Dedifferentiated amniotic fluid mesenchymal stem cell (primary cell): ENCODE measurements around the gene AKR1A1.
"Not testable (repeated sequence)": the region's sequence is repeated elsewhere in the genome, so short reads cannot be mapped to it uniquely, and the experiment has no call there.

ENCODE experiments used
- DNase-seq: peaks from one replicate; pipeline ENCODE4 v3.0.0-alpha.2; 2016; ENCODE audit errors: extremely low spot score

AKR1A1 gene

DNA sequence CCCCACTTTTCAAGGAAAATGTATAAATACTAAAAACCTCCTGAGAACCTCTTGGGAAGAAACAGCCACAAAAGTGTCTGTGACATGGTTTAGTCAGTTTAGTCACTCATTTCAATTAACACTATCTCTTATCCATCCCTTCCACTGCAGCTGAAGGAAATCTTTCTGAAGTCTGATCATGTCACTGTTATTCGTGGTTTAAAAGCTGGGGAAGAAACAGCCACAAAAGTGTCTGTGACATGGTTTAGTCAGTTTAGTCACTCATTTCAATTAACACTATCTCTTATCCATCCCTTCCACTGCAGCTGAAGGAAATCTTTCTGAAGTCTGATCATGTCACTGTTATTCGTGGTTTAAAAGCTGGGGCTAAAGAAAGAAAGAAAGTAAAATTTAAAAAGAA is 27.1 kb upstream of the AKR1A1 start:
- not testable (repeated sequence) for DNase-seq

DNA sequence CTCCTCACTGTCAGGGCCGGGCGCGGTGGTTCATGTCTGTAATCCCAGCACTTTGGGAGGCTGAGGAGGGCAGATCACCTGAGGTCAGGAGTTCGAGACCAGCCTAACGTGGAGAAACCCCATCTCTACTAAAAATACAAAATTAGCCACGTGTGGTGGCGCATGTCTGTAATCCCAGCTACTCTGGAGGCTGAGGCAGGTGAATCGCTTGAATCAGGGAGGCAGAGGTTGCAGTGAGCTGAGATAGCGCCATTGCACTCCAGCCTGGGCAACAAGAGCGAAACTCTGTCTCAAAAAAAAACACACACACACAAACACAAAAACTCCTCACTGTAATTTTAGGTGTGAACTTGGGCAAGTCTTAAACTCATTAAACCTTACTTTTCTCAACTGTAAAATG is 26.7 kb upstream of the AKR1A1 start:
- not testable (repeated sequence) for DNase-seq

DNA sequence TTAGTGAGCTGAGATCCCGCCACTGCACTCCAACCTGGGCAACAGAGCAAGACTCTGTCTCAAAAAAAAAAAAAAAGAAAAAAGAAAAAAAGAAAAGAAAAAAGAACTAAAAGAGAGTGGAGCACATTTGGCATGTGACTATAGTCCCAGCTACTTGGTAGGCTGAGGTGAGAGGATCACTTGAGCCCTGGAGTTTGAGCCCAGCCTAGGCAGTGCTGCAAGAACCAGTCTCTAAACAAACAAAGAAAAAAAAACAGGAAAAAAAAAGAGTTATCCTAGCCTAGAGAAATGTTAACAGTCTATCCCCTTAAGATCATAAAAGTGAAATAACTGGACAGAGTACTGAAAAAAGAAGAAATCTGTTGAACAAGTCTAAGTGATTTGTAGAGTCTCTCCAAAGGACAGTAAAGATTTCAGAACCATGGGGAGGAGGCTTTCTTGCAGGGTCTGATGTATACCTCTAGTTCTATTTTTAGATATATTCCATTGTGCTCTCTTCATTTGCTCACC is 24.4 kb upstream of the AKR1A1 start:
- DNase-seq, result no peak

DNA sequence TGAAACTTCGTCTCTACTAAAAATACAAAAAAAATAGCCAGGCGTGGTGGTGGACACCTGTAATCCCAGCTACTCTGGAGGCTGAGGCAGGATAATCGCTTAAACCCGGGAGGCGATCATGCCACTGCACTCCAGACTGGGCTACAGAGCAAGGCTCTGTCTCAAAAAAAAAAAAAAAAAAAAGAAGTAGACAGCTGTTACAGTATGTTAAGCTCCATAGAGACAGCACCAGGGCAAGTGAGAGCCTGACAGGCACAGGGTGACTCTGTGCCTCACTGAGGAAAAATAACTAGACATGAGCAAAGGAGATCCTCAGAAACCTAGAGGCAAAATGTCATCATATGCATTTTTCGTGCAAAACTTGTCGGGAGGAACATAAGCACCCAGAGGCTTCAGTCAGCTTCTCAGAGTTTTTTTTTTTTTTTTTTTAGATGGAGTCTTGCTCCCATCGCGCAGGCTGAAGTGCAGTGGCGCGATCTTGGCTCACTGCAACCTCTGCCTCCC is 19.9 kb upstream of the AKR1A1 start:
- DNase-seq, result no peak

DNA sequence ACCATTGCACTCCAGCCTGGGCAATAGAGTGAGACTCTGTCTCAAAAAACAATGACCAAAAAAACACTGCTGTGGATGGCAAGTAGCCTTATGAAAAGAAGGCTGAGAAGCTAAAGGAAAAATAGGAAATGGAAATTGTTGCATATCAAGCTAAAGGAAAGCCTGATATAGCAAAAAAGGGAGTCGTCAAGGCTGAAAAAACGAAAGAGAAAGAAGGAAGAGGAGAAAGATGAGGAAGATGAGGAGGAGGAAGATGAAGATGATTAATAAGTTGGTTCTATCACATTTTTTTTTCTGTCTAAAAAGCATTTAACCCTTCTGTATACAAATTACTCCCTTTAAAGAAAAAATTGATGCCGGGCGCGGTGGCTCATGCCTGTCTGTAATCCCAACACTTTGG is 18.8 kb upstream of the AKR1A1 start:
- DNase-seq, result no peak

DNA sequence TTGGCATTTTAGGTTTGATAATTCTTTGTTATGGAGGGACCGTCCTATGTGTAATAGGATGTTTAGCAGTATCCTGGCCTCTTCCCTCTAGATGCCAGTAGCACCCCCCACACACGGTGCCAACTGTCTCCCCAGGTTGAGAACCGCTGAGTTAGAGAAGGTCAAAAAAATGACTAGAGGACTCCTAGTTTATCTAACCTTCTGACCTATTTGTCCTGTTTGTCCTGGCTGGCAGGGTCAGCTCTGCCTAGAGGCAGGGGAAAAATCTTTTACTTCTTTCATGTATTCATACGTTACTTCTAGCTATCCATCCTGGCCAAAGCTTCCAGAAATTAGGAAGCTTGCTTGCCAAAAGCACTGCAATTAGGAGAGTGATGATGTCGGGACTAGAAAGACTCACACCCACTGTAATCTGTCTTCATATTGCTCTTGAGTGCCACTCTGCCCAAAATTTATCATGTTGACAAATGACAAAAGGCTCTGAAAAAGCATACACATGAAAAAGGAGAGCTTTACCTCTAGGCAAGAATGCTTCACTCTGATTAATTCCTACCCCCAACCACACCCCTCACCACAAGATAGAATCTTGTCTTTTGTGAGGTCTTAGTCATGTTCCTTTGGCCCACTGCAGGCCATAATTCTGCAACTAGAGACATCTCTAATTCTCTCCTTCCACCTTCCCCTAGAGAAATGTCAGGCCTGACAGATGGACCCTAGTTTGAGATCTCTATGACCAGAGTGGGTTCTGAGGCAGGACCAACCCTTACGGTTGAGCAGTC is 14.4 kb upstream of the AKR1A1 start:
- no peak for DNase-seq

DNA sequence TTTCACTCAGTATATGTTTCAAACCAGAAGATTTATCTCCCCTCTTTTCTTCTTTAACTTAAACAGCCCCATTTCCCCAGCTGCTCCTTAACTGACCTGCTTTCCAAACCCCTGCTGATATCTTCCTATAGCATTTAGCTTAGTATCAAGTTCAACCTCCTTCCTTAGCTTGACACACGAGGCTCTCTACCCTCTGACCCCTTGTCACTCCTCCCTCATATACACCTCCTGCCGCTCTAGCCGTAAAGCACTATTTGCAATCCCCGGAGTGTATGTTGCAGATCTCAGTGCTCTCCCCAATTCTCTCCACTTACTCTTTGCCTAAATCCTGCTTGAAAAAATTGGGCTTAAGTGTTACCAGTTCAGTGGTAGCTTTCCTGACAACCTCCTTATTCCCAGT is 13.7 kb upstream of the AKR1A1 start:
- no peak for DNase-seq

DNA sequence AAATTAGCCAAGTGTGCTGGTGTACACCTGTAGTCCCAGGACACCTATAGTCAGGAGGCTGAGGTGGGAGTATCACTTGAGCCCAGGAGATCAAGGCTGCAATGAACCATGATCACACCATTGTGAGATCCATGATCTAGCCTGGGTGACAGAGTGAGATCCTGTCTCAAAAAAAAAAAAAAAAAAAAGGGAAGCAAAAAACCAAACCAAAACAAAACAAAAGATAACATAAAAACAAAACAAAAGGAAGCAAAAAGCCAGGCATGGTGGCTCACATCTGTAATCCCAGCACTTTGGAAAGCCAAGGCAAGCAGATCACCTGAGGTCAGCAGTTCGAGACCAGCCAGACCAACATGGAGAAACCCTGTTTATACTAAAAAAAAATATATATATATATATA is 9.4 kb upstream of the AKR1A1 start:
- no peak for DNase-seq

DNA sequence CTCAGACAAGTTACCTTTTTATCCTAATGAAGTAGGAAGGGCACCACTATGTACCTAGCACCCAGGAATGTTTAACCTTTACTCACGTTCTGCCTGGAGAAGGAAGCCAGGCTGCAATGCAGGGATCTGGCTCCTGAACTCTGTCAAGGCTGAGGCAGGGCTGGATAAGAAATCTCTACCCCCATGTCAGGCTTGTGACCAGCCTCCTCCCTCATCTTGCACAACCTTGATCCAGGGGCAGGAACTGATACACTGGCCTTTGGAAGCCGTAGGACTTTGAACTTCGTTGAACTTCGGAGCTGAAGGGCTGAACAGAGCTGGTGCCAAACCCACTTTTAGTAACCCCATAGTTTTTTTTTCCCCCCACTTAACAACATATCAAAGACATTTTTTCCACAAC is 8.0 kb upstream of the AKR1A1 start:
- DNase-seq, result no peak

DNA sequence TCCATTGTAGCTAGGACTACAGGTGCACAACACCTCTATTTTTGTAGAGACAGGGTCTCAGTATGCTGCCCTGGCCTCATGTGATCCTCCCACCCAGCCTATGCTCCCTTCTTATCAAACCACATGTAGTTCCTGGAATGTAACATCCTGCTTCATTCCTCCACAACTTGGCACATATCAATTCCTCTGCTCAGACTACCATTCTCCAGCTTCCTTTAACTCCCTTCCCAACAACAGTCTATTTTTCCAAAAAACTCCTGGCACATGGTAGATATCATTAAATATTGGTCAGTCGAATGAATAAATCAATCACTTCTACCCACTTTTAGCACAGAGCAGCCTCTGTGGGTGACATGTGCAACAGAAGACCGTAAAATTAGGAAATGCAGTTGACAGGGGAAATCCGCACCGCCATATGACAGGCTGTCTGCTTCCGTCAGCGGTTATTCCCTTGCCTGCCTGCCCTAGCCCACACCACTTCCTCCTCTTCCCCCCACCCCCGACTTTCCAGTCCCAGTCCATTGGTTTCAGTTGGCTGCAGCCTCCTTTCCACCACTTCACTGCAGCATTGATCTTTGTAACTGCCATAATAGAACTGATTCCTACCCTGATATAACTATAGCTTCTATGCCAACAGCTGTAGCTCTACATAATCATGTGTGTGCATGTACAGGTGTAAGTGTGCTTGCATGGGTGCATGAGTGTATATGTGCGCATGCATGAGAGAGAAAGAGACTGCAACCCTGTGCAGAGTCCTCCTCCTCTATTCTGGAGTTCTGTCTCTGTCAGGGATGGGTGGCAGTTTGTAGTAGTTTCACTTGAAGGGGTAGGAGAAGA is 6.8 kb upstream of the AKR1A1 start:
- no peak for DNase-seq

DNA sequence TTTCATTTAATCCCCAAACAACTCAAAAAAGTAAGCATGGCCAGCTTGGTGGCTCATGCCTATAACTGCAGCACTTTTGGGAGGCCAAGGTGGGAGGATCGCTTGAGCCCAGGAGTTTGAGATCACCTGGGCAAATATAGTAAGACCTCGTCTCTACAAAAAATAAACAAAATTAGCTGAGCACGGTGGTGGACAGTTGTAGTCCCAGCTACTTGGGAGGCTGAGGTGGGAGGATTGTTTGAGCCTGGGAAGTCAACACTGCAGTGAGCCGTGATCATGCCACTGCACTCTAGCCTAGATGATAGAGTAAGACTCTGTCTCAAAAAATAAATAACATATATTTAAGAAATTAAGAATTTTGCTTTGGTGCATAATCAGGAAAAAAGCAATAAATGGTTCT is 6.1 kb upstream of the AKR1A1 start:
- DNase-seq, result no peak

DNA sequence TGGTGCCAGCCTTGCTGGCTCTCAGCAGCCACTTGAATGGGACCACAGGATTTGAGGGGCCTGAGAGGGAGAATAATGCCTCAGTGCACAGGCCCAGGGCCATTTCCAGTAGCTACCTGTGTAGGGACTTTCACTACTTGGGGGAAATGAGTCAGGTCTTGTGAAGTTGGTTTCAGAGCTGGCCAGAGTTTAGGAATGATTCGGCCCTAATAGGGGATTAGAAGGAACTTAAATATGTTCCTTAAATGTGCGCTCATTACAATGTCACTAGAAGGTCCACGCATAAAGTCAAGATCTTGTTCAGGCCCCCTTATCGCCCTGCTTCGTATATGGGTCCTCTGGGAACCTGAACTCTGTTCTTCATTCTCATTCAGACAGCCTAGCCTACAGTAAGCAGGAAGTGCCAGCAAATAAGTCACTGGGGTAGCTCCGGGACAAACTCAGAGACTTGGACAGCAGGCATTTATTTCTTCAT is 5.6 kb upstream of the AKR1A1 start:
- DNase-seq, result no peak

DNA sequence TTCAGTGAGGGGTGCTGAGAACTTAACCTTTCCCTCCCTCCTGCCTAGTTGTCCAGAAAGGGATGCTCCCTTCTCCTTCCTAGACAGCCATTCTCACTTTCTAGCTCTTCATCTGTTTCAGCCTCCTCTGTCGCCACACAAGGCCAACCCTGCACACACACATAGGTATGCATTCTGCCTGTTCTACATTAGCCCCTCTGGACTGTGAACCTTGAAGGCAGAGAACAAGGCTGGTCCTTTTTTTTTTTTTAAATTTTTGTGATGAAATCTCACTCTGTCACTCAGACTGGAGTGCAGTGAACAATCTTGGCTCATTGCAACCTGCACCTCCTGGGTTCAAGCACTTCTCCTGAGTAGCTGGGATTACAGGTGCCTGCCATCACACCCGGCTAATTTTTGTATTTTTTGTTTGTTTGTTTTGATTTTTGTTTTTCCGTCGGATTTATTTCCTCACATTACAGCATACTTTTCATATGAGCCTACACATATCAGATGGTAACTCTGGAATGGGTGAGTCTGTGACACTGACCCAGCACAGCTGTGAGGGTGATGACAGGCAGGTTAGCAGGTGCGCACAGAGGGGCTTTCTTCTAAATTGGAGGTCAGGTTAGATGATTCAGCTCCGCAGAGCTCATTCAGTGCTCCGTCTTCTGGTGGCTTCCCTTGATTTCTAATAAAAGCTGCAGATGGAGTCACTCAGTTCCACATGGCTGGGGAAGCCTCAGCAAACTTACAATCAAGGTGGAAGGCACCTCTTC is 4.9 kb upstream of the AKR1A1 start:
- no peak for DNase-seq

DNA sequence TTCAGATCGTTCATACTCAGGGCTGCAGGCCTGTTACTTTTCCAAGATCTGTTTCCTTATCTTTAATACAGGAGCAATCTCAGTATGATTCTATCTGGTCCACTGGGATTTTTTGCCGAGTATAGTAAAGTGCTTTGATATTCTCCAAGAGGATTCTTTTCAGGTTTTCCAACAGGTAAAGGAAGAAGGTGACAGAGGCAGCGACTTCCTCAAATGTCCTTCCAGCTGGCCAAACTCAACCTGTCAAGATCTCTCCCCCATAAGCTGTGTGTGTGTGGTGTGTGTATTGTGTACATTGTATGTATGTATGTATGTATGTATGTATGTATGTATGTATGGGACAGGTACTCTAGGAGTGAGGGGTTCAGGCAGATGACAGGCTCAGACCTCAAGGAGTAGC is 1.1 kb downstream of the AKR1A1 start:
- no peak for DNase-seq

DNA sequence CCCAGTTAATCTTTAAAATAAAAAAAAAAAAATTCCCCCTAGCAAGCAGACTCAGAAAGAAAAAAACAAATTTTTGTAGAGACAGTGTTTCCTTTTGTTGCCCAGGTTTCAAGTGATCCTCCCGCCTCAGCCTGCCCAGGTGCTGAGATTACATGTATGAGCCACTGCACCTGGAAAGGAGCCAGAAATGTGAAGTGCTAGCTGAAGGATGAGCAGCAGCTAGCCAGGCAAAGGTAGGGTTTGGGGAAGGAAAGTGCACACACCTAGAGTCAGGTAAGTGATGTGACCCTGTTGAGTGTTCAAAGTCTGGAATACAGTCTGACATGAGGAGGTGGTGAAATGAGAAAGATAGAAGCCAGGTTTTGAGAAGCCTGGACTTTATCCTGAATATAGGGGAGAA is 1.7 kb downstream of the AKR1A1 start:
- no peak for DNase-seq

DNA sequence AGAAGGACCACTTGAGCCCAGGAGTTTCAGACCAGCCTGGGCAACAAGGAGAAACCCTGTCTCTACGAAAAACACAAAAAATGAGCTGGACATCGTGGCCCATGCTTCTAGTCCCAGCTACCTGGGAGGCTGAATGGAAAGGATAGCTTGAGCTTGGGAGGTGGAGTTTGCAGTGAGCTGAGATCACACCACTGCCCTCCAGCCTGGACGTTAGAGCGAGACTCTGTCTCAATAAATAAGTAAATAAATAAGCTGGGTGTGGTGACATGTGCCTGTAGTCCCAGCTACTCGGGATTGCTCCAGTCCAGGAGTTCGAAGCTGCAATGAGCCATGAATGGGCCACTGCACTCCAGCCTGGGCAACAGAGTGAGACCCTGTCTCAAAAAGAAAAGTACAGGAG is 3.6 kb downstream of the AKR1A1 start:
- no peak for DNase-seq

DNA sequence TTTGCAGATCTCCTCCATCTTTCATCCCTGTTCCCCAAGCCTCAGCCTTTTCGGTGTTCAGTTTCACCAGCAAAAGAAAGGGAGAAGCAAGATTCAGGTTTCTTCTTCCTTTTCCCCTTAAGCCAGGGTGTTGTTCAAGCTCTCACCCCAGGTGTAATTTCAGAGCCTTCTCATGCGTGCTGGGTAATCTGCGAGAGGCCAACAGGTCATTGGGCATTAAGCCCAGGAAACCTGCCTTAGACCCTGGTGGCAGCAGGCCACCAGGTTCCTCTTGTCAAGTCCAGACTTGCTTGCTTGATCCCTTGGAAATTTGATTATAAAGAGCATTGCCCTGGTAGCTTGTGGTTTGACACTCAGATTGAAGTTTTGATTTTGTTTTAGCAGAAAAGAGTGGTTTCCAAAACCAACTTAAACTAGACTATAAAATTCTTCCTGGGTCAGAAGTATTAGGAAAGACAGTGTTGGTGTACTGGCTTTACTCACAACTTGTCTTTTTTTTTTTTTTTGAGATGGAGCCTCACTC is 6.9 kb downstream of the AKR1A1 start:
- no peak for DNase-seq

DNA sequence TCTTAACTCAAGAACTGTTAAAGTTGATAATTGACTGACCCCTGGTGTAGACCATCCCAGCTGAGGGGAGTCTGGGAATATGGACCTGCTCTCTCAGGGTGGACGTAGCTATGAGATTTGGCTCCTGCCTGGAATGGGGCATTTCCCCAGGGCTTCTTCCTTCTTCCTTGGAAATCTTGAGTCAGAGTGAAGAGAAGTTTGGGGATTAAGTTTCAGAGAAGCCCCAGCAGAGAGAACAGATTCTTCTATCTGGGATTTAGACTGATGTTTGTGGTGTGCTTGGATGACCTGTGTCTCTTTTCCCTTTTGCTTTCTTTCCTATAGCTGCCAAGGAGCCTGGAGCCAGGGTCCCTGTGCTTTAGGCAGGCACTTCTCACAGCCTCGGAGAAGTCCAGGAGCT is 13.2 kb downstream of the AKR1A1 start:
- no peak for DNase-seq

DNA sequence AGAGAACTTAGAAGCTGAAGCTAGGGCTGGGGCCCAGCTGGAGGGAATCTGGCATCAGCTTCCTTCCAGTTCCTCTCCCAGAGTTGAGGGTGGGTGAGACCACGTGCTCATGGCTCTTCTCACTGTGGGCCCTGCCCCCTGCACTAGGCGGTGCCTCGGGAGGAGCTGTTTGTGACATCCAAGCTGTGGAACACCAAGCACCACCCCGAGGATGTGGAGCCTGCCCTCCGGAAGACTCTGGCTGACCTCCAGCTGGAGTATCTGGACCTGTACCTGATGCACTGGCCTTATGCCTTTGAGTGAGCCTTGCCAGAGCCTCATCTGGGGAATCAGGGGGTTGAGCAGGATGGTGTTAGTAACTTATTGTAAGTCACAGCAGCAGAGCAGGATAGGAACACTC is 16.1 kb downstream of the AKR1A1 start:
- DNase-seq, result no peak

DNA sequence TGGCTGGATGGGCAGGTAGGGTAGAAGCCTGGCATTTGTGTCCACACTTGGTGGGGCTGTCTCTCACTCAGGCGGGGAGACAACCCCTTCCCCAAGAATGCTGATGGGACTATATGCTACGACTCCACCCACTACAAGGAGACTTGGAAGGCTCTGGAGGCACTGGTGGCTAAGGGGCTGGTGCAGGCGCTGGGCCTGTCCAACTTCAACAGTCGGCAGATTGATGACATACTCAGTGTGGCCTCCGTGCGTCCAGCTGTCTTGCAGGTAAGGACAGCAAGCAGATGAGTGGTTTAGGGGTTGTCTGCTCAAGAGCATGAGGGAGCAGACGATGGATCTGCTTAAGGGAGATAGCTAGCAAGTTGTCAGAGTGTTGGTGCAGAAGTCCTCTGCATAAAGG is 17.3 kb downstream of the AKR1A1 start:
- no peak for DNase-seq

DNA sequence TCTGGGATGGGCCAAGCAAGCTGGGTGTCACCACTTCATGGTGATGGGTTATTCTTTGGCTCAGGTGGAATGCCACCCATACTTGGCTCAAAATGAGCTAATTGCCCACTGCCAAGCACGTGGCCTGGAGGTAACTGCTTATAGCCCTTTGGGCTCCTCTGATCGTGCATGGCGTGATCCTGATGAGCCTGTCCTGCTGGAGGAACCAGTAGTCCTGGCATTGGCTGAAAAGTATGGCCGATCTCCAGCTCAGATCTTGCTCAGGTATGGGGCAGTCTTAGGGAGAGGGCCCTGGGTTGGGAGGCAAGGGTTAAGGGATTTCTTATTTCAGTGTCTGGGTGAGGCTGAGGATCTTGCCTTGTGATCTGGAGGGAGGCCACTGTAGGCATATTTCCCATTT is 17.8 kb downstream of the AKR1A1 start:
- no peak for DNase-seq

DNA sequence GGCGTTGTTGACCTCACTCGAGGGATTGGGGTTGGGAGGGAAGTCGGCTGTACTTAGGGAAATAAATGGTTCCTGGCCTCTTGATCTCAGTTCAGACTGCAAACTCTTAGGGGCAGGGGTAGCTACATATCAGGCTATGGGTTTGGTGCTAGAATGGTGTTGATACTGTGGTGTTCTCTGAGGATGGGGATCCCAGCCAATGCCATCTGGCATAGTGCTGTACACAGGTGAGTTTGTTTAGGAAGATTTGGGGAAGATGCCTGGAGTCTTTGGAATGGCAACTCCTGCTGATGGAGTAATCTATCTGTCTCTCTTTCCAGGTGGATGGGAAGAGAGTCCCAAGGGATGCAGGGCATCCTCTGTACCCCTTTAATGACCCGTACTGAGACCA is 18.9 kb downstream of the AKR1A1 start:
- no peak for DNase-seq
